Measurements from ENCODE around the gene MST1. TPM values are rescaled to one million over a fixed set of nuclear protein-coding genes. Genes with fewer than 3 reads are reported as not detected.

MST1 gene
- total RNA-seq, 1 donor from 2014 or later = 10.8 TPM

- Histone ChIP-seq H3K4me1 (no peaks in the 10 kb centered on the region), H3K4me3 (no peak overlapping the region), H3K27ac (no peak overlapping the region), H3K36me3 (no peaks in the 10 kb centered on the region), H3K27me3 (no peaks in the 10 kb centered on the region), H3K9me3 (no peaks in the 10 kb centered on the region)
- intact Hi-C loops (cut with DNase I) = no loop called here
- no peak for TF ChIP-seq POLR2A (IDR thresholded peaks at IDR 0.05)
- TF ChIP-seq, protein P1, sequence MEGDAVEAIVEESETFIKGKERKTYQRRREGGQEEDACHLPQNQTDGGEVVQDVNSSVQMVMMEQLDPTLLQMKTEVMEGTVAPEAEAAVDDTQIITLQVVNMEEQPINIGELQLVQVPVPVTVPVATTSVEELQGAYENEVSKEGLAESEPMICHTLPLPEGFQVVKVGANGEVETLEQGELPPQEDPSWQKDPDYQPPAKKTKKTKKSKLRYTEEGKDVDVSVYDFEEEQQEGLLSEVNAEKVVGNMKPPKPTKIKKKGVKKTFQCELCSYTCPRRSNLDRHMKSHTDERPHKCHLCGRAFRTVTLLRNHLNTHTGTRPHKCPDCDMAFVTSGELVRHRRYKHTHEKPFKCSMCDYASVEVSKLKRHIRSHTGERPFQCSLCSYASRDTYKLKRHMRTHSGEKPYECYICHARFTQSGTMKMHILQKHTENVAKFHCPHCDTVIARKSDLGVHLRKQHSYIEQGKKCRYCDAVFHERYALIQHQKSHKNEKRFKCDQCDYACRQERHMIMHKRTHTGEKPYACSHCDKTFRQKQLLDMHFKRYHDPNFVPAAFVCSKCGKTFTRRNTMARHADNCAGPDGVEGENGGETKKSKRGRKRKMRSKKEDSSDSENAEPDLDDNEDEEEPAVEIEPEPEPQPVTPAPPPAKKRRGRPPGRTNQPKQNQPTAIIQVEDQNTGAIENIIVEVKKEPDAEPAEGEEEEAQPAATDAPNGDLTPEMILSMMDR (IDR thresholded peaks at IDR 0.05) = no peak
- no peak for TF ChIP-seq POLR2AphosphoS5 (IDR thresholded peaks at IDR 0.05; ENCODE audit: insufficient read depth in 1 of 2, low read depth in 1 of 2)
- DNase-seq (ENCODE audit: extremely low spot score in 2 of 2) = no peak
These were observed 21.4 kb downstream of the MST1 start for GRCh38 chr3:49667701-49668413.

DNA sequence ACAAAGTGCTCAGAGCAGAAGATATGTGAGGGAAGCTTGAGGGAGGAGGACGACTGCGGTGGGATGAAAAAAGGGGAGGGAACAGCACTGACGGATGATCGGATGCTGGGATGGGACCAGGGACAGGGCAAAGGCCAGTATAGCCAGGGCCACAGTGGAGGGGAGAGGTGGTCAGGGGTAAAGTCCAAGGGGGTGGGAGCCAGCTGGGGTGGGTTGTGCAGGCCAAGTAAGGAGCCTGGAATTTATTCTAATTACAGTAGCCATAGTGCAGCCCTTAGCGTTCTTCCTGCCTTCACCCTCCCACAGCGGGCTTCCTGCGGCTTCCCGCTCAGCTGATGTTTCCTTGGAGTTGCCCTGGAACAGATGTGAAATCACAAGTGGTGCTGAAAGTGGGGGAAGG is 22.7 kb downstream of the MST1 start:
- TF ChIP-seq POLR2AphosphoS5 (IDR thresholded peaks at IDR 0.05; ENCODE audit: insufficient read depth in 1 of 2, low read depth in 1 of 2) (no peak), POLR2A (IDR thresholded peaks at IDR 0.05) (no peak)
- TF ChIP-seq, protein P1 (IDR thresholded peaks at IDR 0.05) = no peak
- H3K4me1 ChIP-seq = no peaks in the 10 kb centered on the region
- H3K9me3 ChIP-seq = no peaks in the 10 kb centered on the region
- no peak for DNase-seq (ENCODE audit: extremely low spot score in 2 of 2)
- no peaks in the 10 kb centered on the region for H3K27me3 ChIP-seq
- H3K27ac ChIP-seq = no peak overlapping the region
- intact Hi-C loops (cut with DNase I) = no loop called here
- no peaks in the 10 kb centered on the region for H3K36me3 ChIP-seq
- no peak overlapping the region for H3K4me3 ChIP-seq

GRCh38 chr3:49665822-49666519 is 23.3 kb downstream of the MST1 start:
- DNase-seq (ENCODE audit: extremely low spot score in 2 of 2) = no peak

DNA sequence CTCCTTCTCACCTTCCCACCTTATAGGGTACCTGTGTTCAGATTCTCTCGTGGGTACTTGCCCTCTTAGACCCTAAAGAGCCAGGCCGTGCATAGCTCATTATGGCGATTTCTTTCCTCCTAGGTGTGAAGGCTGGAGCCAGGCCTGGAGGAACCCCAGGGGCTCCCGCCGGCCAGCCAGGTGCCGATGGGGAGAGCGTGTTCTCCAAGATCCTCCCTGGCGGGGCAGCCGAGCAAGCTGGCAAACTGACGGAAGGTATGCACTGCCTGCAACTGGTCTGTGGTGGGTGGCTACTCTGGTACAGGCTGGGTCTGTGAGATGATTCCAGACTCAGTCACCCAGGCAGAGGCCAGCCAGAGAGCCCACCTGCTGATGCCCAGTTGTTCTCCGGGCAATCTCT is 25.0 kb downstream of the MST1 start:
- intact Hi-C loops (cut with DNase I) = no loop called here
- Histone ChIP-seq H3K4me1 (no peaks in the 10 kb centered on the region), H3K4me3 (no peak overlapping the region), H3K27me3 (no peaks in the 10 kb centered on the region), H3K27ac (no peak overlapping the region), H3K36me3 (no peaks in the 10 kb centered on the region), H3K9me3 (no peaks in the 10 kb centered on the region)
- TF ChIP-seq POLR2A (IDR thresholded peaks at IDR 0.05) (no peak), POLR2AphosphoS5 (IDR thresholded peaks at IDR 0.05; ENCODE audit: insufficient read depth in 1 of 2, low read depth in 1 of 2) (no peak)
- TF ChIP-seq, protein P1 (IDR thresholded peaks at IDR 0.05) = no peak
- no peak for DNase-seq (ENCODE audit: extremely low spot score in 2 of 2)

More at GRCh38 chr3:49665822-49666519, 23.3 kb downstream of the MST1 start:
- Histone ChIP-seq H3K9me3 (no peaks in the 10 kb centered on the region), H3K27ac (no peak overlapping the region), H3K27me3 (no peaks in the 10 kb centered on the region), H3K4me3 (no peak overlapping the region), H3K4me1 (no peaks in the 10 kb centered on the region), H3K36me3 (no peaks in the 10 kb centered on the region)
- TF ChIP-seq POLR2A (IDR thresholded peaks at IDR 0.05) (no peak), POLR2AphosphoS5 (IDR thresholded peaks at IDR 0.05; ENCODE audit: insufficient read depth in 1 of 2, low read depth in 1 of 2) (no peak)
- TF ChIP-seq, protein P1 (IDR thresholded peaks at IDR 0.05) = no peak
- intact Hi-C loops (cut with DNase I) = no loop called here

DNA sequence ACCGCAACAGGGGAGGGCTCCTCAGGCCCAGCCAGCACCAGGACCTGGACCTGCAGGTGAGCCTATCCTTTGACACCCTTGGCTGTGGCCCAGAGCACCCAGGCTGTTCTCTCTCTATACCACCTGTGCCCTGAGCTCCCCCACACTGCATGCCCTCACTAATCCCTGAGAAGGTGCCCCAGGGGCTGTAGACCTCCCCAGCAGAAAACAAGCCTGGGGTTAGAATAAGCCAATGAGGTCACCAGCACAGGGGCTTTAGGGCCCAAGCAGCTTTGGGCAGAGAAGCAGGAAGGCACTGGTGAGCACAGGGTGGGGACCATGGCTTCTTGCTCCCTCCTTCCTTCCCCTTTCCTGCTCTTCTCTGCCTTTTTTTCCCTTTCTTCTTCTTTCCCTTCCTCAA is 25.4 kb downstream of the MST1 start:
- Histone ChIP-seq H3K36me3 (no peaks in the 10 kb centered on the region), H3K9me3 (no peaks in the 10 kb centered on the region), H3K4me3 (no peak overlapping the region), H3K27me3 (no peaks in the 10 kb centered on the region), H3K4me1 (no peaks in the 10 kb centered on the region), H3K27ac (no peak overlapping the region)
- TF ChIP-seq POLR2A (IDR thresholded peaks at IDR 0.05) = no peak
- no peak for TF ChIP-seq POLR2AphosphoS5 (IDR thresholded peaks at IDR 0.05; ENCODE audit: insufficient read depth in 1 of 2, low read depth in 1 of 2)
- TF ChIP-seq, protein P1 (IDR thresholded peaks at IDR 0.05) = no peak
- no peak for DNase-seq (ENCODE audit: extremely low spot score in 2 of 2)
- intact Hi-C loops (cut with DNase I) = no loop called here
